GM12891 (cell line): ENCODE results near the gene INPP5D.

Experiments used
- POLR2A ChIP-seq: IDR thresholded peaks from 2 replicates; pipeline ENCODE4 v1.6.1; 2011; ENCODE audit warnings: low read depth, low read length, control low read depth
- POLR2AphosphoS5 ChIP-seq: IDR thresholded peaks from 2 replicates; pipeline ENCODE4 v1.6.1; 2011; ENCODE audit warnings: low read depth, low read length, control low read depth

DNA sequence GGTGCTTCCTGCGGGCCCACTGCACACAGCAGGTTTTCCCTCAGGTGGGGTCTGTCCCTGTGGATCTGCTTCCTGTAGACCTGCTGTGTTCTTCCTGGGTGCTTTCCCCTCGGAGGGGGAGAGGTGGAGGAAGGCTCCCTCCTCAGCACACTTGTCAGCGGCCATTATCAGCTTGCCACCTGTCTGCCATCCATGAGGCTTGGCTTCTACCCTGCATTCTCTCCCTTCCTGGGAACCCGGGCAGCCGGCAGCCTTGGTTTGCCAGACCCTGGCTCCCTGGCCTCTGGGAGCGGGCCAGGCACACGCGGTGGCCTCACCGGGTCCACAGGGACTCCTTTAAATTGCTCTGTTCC, 58.5 kb downstream of the INPP5D start:
- TF ChIP-seq POLR2A (no peak), POLR2AphosphoS5 (no peak)
